HepG2 (cell line): Measurements from ENCODE around the gene PDLIM7. TPM values are rescaled to one million over a fixed set of nuclear protein-coding genes. Genes with fewer than 3 reads are reported as not detected.

Source experiments
- EHMT2 ChIP-seq: fragments of 200-600 bp; sonication (generic); IDR thresholded peaks from 2 replicates; pipeline ENCODE4 v1.7.0; 2017; ENCODE audit warnings: antibody characterized with exemption, low read depth, low read length, borderline replicate concordance
- GFI1 ChIP-seq: sonication (generic); formaldehyde crosslinking; IDR thresholded peaks from 2 replicates; pipeline ENCODE4 v1.5.0; 2020; ENCODE audit warnings: missing genetic modification reagents, mild to moderate bottlenecking, borderline replicate concordance
- KDM5A ChIP-seq: fragments of 200-600 bp; sonication (generic); IDR thresholded peaks from 2 replicates; pipeline ENCODE4 v1.7.0; 2018; ENCODE audit warnings: antibody characterized with exemption, mild to moderate bottlenecking, low read length, borderline replicate concordance
- PCBP1 ChIP-seq: fragments of 200-400 bp; formaldehyde crosslinking; IDR thresholded peaks from 2 replicates; pipeline ENCODE4 v1.6.1; 2017; ENCODE audit warnings: mild to moderate bottlenecking, low read depth, low read length, borderline replicate concordance
- SKI ChIP-seq: fragments of 450-650 bp; IDR thresholded peaks from one replicate; pipeline ENCODE4 v1.6.1; 2018; ENCODE audit warnings: mild to moderate bottlenecking; ENCODE audit not compliant: partially characterized antibody
- SNAPC2 ChIP-seq: sonication (generic); formaldehyde crosslinking; IDR thresholded peaks from 2 replicates; pipeline ENCODE4 v1.8.1; 2022; ENCODE audit warnings: mild to moderate bottlenecking, missing genetic modification reagents
- ZC3H4 ChIP-seq: sonication (generic); formaldehyde crosslinking; IDR thresholded peaks from 2 replicates; pipeline ENCODE4 v1.4.0; 2020; ENCODE audit warnings: missing genetic modification reagents, borderline replicate concordance
- ZFAT ChIP-seq: sonication (generic); formaldehyde crosslinking; conservative IDR thresholded peaks from 2 replicates; pipeline ENCODE4 v1.8.1; 2023; ENCODE audit warnings: missing genetic modification reagents, inconsistent platforms
- ZFP90 ChIP-seq: sonication (generic); formaldehyde crosslinking; IDR thresholded peaks from 2 replicates; pipeline ENCODE4 v1.8.0; 2022; ENCODE audit warnings: missing genetic modification reagents, mild to moderate bottlenecking, inconsistent platforms, borderline replicate concordance
- ZNF253 ChIP-seq: sonication (generic); formaldehyde crosslinking; IDR thresholded peaks from 2 replicates; pipeline ENCODE4 v1.8.0; 2022; ENCODE audit warnings: mild to moderate bottlenecking, missing genetic modification reagents, borderline replicate concordance
- ZNF33A ChIP-seq: sonication (generic); formaldehyde crosslinking; IDR thresholded peaks from 2 replicates; pipeline ENCODE4 v1.5.1; 2020; ENCODE audit warnings: missing genetic modification reagents, mild to moderate bottlenecking, moderate library complexity, borderline replicate concordance
- ZSCAN30 ChIP-seq: sonication (generic); formaldehyde crosslinking; IDR thresholded peaks from 2 replicates; pipeline ENCODE4 v1.5.0; 2020; ENCODE audit warnings: mild to moderate bottlenecking, missing genetic modification reagents
- polyA plus RNA-seq, 8 experiments: library from polyadenylated mRNA; depleted of rRNA in 3 of 8; stranded (reverse) in 7 of 8; unstranded in 1 of 8; fragments of >200 nt; fragmentation: Illumina TruSeq in 4 of 8; extraction: Trizol in 4 of 8; gene quantifications; 2 replicates each; pipeline versions ENCODE4 v1.2.1 to v1.2.3, GENCODE V29; 2011 to 2016; ENCODE audit warnings: low read depth in 4 of 8, missing spikeins in 1 of 8, mixed read lengths in 1 of 8; ENCODE audit not compliant: insufficient read depth in 1 of 8
- total RNA-seq, 5 experiments: library from RNA; depleted of rRNA; stranded (reverse); fragments of >200 nt; fragmentation: Illumina TruSeq; extraction: Trizol; gene quantifications; 2 replicates each; pipeline ENCODE4 v1.2.3, GENCODE V29; 2016; ENCODE audit warnings: low read depth in 1 of 5
- TF ChIP-seq, protein P1 (sequence below): sonication (generic); formaldehyde crosslinking; conservative IDR thresholded peaks from 2 replicates; pipeline ENCODE4 v1.8.0; 2022; ENCODE audit warnings: missing genetic modification reagents
- TF ChIP-seq, protein P2 (sequence below): sonication (generic); formaldehyde crosslinking; IDR thresholded peaks from 2 replicates; pipeline ENCODE4 v1.4.0; 2020; ENCODE audit warnings: missing genetic modification reagents
- TF ChIP-seq, protein P3 (sequence below): sonication (generic); formaldehyde crosslinking; IDR thresholded peaks from 2 replicates; pipeline ENCODE4 v1.4.0; 2020; ENCODE audit warnings: missing genetic modification reagents, borderline replicate concordance
- TF ChIP-seq, protein P4 (sequence below): sonication (generic); formaldehyde crosslinking; IDR thresholded peaks from 2 replicates; pipeline ENCODE4 v1.5.1; 2020; ENCODE audit warnings: mild to moderate bottlenecking, missing genetic modification reagents, moderate library complexity
- TF ChIP-seq, protein P5 (sequence below): sonication (generic); formaldehyde crosslinking; IDR thresholded peaks from 2 replicates; pipeline ENCODE4 v1.9.0; 2021; ENCODE audit warnings: missing genetic modification reagents, mild to moderate bottlenecking, borderline replicate concordance

Gene PDLIM7
- total and polyA plus RNA-seq, 2 of the 13 experiments (the other 11 are each of a cell fraction or from before 2014, with no cell fraction given) = 21.1 to 31.3 TPM

DNA sequence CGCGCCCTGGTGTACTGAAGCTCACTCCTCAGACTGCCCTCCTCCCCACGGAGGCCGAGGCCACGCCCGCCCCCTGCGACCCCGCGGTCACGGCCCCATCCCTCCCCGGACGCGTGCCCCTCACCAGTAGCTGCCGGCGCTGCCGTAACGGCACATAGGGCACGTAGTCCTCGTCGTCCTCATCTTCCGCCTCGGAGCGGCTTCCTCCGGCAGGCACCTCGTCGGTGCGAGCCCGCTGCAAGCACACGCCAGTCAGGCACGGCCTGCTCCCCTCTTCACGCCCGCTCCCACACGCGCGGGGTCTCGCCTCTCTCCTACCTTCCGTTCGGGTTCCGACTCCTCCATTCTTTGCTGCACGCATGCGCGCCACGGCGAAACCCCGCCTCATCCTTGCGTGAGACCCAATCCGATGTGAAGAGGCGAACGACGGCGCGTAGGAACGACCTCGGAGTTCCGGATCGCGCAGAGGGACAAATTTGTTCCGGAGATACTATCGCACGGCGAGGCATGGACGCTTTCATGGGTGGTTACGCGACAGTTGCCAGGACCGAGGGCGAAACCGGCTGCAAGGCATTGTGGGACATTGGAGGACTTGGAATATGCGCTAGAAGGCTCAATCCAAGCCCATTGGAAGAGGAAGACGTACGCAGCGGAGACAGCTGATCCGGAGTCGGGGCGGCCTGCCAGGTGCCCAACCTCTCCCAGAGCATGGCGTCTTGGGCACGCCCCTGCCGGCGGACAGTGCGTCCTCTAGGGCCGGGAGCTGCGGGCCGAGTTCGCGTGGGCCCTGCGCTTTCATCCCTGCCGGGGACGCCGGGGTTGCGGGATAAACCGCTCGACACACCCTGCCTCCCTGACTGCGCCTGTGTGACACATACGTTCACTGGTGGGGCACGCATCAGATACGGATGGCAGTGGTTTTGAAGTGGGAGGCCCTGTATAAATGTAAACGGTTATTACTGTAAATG is 19.5 kb upstream of the PDLIM7 start, which contains the start of gene DDX41 (continued):
- TF ChIP-seq, protein P1, sequence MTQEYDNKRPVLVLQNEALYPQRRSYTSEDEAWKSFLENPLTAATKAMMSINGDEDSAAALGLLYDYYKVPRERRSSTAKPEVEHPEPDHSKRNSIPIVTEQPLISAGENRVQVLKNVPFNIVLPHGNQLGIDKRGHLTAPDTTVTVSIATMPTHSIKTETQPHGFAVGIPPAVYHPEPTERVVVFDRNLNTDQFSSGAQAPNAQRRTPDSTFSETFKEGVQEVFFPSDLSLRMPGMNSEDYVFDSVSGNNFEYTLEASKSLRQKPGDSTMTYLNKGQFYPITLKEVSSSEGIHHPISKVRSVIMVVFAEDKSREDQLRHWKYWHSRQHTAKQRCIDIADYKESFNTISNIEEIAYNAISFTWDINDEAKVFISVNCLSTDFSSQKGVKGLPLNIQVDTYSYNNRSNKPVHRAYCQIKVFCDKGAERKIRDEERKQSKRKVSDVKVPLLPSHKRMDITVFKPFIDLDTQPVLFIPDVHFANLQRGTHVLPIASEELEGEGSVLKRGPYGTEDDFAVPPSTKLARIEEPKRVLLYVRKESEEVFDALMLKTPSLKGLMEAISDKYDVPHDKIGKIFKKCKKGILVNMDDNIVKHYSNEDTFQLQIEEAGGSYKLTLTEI (CRISPR knock-in tag) = no peak
- TF ChIP-seq SKI = no peak
- TF ChIP-seq PCBP1 = no peak
- TF ChIP-seq KDM5A = peak; percentile 95
- peak; percentile 30; the same call in 1 of the 2 replicates for TF ChIP-seq ZNF253 (CRISPR knock-in tag)
- TF ChIP-seq, protein P2, sequence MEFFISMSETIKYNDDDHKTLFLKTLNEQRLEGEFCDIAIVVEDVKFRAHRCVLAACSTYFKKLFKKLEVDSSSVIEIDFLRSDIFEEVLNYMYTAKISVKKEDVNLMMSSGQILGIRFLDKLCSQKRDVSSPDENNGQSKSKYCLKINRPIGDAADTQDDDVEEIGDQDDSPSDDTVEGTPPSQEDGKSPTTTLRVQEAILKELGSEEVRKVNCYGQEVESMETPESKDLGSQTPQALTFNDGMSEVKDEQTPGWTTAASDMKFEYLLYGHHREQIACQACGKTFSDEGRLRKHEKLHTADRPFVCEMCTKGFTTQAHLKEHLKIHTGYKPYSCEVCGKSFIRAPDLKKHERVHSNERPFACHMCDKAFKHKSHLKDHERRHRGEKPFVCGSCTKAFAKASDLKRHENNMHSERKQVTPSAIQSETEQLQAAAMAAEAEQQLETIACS (CRISPR knock-in tag) = no peak
- TF ChIP-seq EHMT2 = no peak
- TF ChIP-seq, protein P3, sequence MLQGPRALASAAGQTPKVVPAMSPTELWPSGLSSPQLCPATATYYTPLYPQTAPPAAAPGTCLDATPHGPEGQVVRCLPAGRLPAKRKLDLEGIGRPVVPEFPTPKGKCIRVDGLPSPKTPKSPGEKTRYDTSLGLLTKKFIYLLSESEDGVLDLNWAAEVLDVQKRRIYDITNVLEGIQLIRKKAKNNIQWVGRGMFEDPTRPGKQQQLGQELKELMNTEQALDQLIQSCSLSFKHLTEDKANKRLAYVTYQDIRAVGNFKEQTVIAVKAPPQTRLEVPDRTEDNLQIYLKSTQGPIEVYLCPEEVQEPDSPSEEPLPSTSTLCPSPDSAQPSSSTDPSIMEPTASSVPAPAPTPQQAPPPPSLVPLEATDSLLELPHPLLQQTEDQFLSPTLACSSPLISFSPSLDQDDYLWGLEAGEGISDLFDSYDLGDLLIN (CRISPR knock-in tag) = no peak
- peak; percentile 83; the same call in 1 of the 2 replicates for TF ChIP-seq GFI1 (CRISPR knock-in tag)
- no peak for TF ChIP-seq ZFAT (CRISPR knock-in tag)
- TF ChIP-seq ZFP90 (CRISPR knock-in tag) = peak; percentile 87
- TF ChIP-seq, protein P4, sequence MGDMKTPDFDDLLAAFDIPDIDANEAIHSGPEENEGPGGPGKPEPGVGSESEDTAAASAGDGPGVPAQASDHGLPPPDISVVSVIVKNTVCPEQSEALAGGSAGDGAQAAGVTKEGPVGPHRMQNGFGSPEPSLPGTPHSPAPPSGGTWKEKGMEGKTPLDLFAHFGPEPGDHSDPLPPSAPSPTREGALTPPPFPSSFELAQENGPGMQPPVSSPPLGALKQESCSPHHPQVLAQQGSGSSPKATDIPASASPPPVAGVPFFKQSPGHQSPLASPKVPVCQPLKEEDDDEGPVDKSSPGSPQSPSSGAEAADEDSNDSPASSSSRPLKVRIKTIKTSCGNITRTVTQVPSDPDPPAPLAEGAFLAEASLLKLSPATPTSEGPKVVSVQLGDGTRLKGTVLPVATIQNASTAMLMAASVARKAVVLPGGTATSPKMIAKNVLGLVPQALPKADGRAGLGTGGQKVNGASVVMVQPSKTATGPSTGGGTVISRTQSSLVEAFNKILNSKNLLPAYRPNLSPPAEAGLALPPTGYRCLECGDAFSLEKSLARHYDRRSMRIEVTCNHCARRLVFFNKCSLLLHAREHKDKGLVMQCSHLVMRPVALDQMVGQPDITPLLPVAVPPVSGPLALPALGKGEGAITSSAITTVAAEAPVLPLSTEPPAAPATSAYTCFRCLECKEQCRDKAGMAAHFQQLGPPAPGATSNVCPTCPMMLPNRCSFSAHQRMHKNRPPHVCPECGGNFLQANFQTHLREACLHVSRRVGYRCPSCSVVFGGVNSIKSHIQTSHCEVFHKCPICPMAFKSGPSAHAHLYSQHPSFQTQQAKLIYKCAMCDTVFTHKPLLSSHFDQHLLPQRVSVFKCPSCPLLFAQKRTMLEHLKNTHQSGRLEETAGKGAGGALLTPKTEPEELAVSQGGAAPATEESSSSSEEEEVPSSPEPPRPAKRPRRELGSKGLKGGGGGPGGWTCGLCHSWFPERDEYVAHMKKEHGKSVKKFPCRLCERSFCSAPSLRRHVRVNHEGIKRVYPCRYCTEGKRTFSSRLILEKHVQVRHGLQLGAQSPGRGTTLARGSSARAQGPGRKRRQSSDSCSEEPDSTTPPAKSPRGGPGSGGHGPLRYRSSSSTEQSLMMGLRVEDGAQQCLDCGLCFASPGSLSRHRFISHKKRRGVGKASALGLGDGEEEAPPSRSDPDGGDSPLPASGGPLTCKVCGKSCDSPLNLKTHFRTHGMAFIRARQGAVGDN (CRISPR knock-in tag) = peak; percentile 93
- peak; percentile 50; the same call in 1 of the 2 replicates for TF ChIP-seq ZC3H4 (CRISPR knock-in tag)
- TF ChIP-seq, protein P5, sequence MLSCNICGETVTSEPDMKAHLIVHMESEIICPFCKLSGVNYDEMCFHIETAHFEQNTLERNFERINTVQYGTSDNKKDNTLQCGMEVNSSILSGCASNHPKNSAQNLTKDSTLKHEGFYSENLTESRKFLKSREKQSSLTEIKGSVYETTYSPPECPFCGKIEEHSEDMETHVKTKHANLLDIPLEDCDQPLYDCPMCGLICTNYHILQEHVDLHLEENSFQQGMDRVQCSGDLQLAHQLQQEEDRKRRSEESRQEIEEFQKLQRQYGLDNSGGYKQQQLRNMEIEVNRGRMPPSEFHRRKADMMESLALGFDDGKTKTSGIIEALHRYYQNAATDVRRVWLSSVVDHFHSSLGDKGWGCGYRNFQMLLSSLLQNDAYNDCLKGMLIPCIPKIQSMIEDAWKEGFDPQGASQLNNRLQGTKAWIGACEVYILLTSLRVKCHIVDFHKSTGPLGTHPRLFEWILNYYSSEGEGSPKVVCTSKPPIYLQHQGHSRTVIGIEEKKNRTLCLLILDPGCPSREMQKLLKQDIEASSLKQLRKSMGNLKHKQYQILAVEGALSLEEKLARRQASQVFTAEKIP = no peak
- TF ChIP-seq ZSCAN30 (CRISPR knock-in tag) = no peak
- no peak for TF ChIP-seq ZNF33A
- TF ChIP-seq SNAPC2 (CRISPR knock-in tag) = peak; percentile 84; the same call in 1 of the 2 replicates
